Osteocyte (in vitro differentiated cells): ENCODE measurements around the gene RCAN3. TPM values are rescaled to one million over a fixed set of nuclear protein-coding genes. Genes with fewer than 3 reads are reported as not detected.

Experiments used
- DNase-seq: peaks from one replicate; pipeline ENCODE4 v3.0.0; 2021; ENCODE audit warnings: mixed read lengths; ENCODE audit not compliant: unreplicated experiment; ENCODE audit errors: extremely low spot score
- H3K27ac Mint-ChIP-seq: one replicate; pipeline ENCODE4 v1.8.0; 2021; ENCODE audit warnings: mild to moderate bottlenecking, mixed read lengths; ENCODE audit not compliant: unreplicated experiment
- H3K27me3 Mint-ChIP-seq: one replicate; pipeline ENCODE4 v1.8.0; 2021; ENCODE audit warnings: mixed read lengths; ENCODE audit not compliant: unreplicated experiment
- H3K36me3 Mint-ChIP-seq: one replicate; pipeline ENCODE4 v1.8.0; 2021; ENCODE audit warnings: mixed read lengths; ENCODE audit not compliant: unreplicated experiment
- H3K4me1 Mint-ChIP-seq: one replicate; pipeline ENCODE4 v1.8.0; 2021; ENCODE audit warnings: mixed read lengths; ENCODE audit not compliant: unreplicated experiment
- H3K4me3 Mint-ChIP-seq: one replicate; pipeline ENCODE4 v1.8.0; 2021; ENCODE audit warnings: mild to moderate bottlenecking, moderate library complexity, mixed read lengths; ENCODE audit not compliant: unreplicated experiment
- H3K9me3 Mint-ChIP-seq: one replicate; pipeline ENCODE4 v1.8.0; 2021; ENCODE audit warnings: mixed read lengths; ENCODE audit not compliant: unreplicated experiment
- CTCF ChIP-seq: fragments of 200-600 bp; sonication (generic); IDR thresholded peaks from 2 replicates; pipeline ENCODE4 v1.5.0; 2021; ENCODE audit warnings: antibody characterized with exemption, mild to moderate bottlenecking, moderate library complexity
- total RNA-seq: library from RNA; stranded (reverse); gene quantifications from 2 replicates; pipeline ENCODE4 v1.2.1, GENCODE V29; 2021

RCAN3 gene
- total RNA-seq, 1 donor from 2014 or later, result 9.8 TPM

- no peak for TF ChIP-seq CTCF
- H3K9me3 Mint-ChIP-seq, result no peaks in the 10 kb centered on the region
- no peaks in the 10 kb centered on the region for H3K27me3 Mint-ChIP-seq
- no peak overlapping the region for H3K4me3 Mint-ChIP-seq
- DNase-seq, result no peak
- no peak overlapping the region for H3K27ac Mint-ChIP-seq
- H3K36me3 Mint-ChIP-seq, result peaks cover 11% of the 10 kb centered on the region
- peaks cover 14% of the 10 kb centered on the region for H3K4me1 Mint-ChIP-seq
These were observed 33.8 kb upstream of the RCAN3 start for GRCh38 chr1:24468685-24469316.

GRCh38 chr1:24470592-24470991, 32.0 kb upstream of the RCAN3 start:
- no peak for TF ChIP-seq CTCF
- Mint-ChIP-seq H3K36me3 (peaks cover 11% of the 10 kb centered on the region), H3K27me3 (no peaks in the 10 kb centered on the region), H3K9me3 (no peaks in the 10 kb centered on the region), H3K4me1 (no peaks in the 10 kb centered on the region), H3K27ac (no peak overlapping the region), H3K4me3 (no peak overlapping the region)
- no peak for DNase-seq

- H3K9me3 Mint-ChIP-seq, result no peaks in the 10 kb centered on the region
These were observed 29.9 kb upstream of the RCAN3 start for GRCh38 chr1:24472527-24473251.

GRCh38 chr1:24474193-24474592, 28.4 kb upstream of the RCAN3 start:
- no peak overlapping the region for H3K27ac Mint-ChIP-seq
- DNase-seq, result no peak
- no peak overlapping the region for H3K4me3 Mint-ChIP-seq
- no peaks in the 10 kb centered on the region for H3K4me1 Mint-ChIP-seq
- no peaks in the 10 kb centered on the region for H3K9me3 Mint-ChIP-seq
- H3K36me3 Mint-ChIP-seq, result peaks cover 6% of the 10 kb centered on the region
- H3K27me3 Mint-ChIP-seq, result no peaks in the 10 kb centered on the region
- TF ChIP-seq CTCF, result no peak

More at GRCh38 chr1:24472527-24473251, 29.9 kb upstream of the RCAN3 start:
- no peak for DNase-seq
- peaks cover 6% of the 10 kb centered on the region for H3K36me3 Mint-ChIP-seq
- no peaks in the 10 kb centered on the region for H3K27me3 Mint-ChIP-seq
- TF ChIP-seq CTCF, result no peak
- H3K4me1 Mint-ChIP-seq, result no peaks in the 10 kb centered on the region
- no peak overlapping the region for H3K27ac Mint-ChIP-seq
- no peak overlapping the region for H3K4me3 Mint-ChIP-seq

GRCh38 chr1:24475700-24476099, 26.9 kb upstream of the RCAN3 start:
- DNase-seq, result no peak
- TF ChIP-seq CTCF, result no peak
- H3K4me1 Mint-ChIP-seq, result no peaks in the 10 kb centered on the region
- no peak overlapping the region for H3K4me3 Mint-ChIP-seq
- no peaks in the 10 kb centered on the region for H3K9me3 Mint-ChIP-seq
- no peak overlapping the region for H3K27ac Mint-ChIP-seq
- peaks cover 3% of the 10 kb centered on the region for H3K36me3 Mint-ChIP-seq
- no peaks in the 10 kb centered on the region for H3K27me3 Mint-ChIP-seq
